ENCODE data around the gene FLRT2. TPM values are rescaled to one million over a fixed set of nuclear protein-coding genes. Genes with fewer than 3 reads are reported as not detected.

Gene FLRT2
- polyA plus RNA-seq, 1 donor from 2014 or later = not detected

- H3K4me1 Mint-ChIP-seq = no peaks in the 10 kb centered on the region
- peaks cover 8 to 19% (median 10%) of the 10 kb centered on the region in 3 donors for H3K9me3 Mint-ChIP-seq
- peaks cover 2% of the 10 kb centered on the region for H3K36me3 Mint-ChIP-seq
- H3K4me3 Mint-ChIP-seq = no peak overlapping the region
- H3K27me3 Mint-ChIP-seq = no peaks in the 10 kb centered on the region
- H3K27ac Mint-ChIP-seq = no peak overlapping the region
Observed at GRCh38 chr14:85565862-85566296, 35.9 kb downstream of the FLRT2 start.

- no peak overlapping the region for H3K27ac Mint-ChIP-seq
- H3K4me1 Mint-ChIP-seq = no peaks in the 10 kb centered on the region
- no peaks in the 10 kb centered on the region for H3K27me3 Mint-ChIP-seq
- peaks cover 6 to 16% (median 10%) of the 10 kb centered on the region in 3 donors for H3K9me3 Mint-ChIP-seq
- no peak overlapping the region for H3K4me3 Mint-ChIP-seq
- peaks cover 2% of the 10 kb centered on the region for H3K36me3 Mint-ChIP-seq
Observed at GRCh38 chr14:85566603-85567002, 36.7 kb downstream of the FLRT2 start.

- H3K4me3 Mint-ChIP-seq = no peak overlapping the region
Observed at GRCh38 chr14:85572011-85572410, 42.1 kb downstream of the FLRT2 start.

GRCh38 chr14:85572845-85573244, 42.9 kb downstream of the FLRT2 start:
- Mint-ChIP-seq H3K4me3 (no peak overlapping the region), H3K9me3 (peaks cover 3 to 7% (median 5%) of the 10 kb centered on the region in 3 donors), H3K27me3 (no peaks in the 10 kb centered on the region), H3K27ac (no peak overlapping the region), H3K36me3 (peaks cover 2% of the 10 kb centered on the region), H3K4me1 (no peaks in the 10 kb centered on the region)

More at GRCh38 chr14:85572011-85572410, 42.1 kb downstream of the FLRT2 start:
- Mint-ChIP-seq H3K36me3 (peaks cover 2% of the 10 kb centered on the region), H3K27me3 (no peaks in the 10 kb centered on the region), H3K4me1 (no peaks in the 10 kb centered on the region), H3K9me3 (peaks cover 3 to 7% (median 5%) of the 10 kb centered on the region in 3 donors), H3K27ac (no peak overlapping the region)

GRCh38 chr14:85573406-85573805, 43.5 kb downstream of the FLRT2 start:
- H3K27me3 Mint-ChIP-seq = no peaks in the 10 kb centered on the region
- H3K4me3 Mint-ChIP-seq = no peak overlapping the region
- H3K36me3 Mint-ChIP-seq = peaks cover 2% of the 10 kb centered on the region
- no peak overlapping the region for H3K27ac Mint-ChIP-seq
- no peaks in the 10 kb centered on the region for H3K4me1 Mint-ChIP-seq
- H3K9me3 Mint-ChIP-seq = peaks cover 4 to 7% (median 5%) of the 10 kb centered on the region in 3 donors

GRCh38 chr14:85574853-85575616, 45.1 kb downstream of the FLRT2 start:
- Mint-ChIP-seq H3K4me1 (no peaks in the 10 kb centered on the region), H3K9me3 (peaks cover 1 to 3% (median 2%) of the 10 kb centered on the region in 3 donors), H3K27ac (no peak overlapping the region), H3K4me3 (no peak overlapping the region), H3K36me3 (no peaks in the 10 kb centered on the region), H3K27me3 (no peaks in the 10 kb centered on the region)

GRCh38 chr14:85575617-85575898, 45.6 kb downstream of the FLRT2 start:
- Mint-ChIP-seq H3K9me3 (peaks cover 1 to 3% (median 2%) of the 10 kb centered on the region in 3 donors), H3K27ac (no peak overlapping the region), H3K4me3 (no peak overlapping the region), H3K27me3 (no peaks in the 10 kb centered on the region), H3K4me1 (no peaks in the 10 kb centered on the region), H3K36me3 (no peaks in the 10 kb centered on the region)

- Mint-ChIP-seq H3K27ac (no peak overlapping the region), H3K4me1 (no peaks in the 10 kb centered on the region), H3K9me3 (peaks cover 0 to 8% (median 1%) of the 10 kb centered on the region in 3 donors), H3K36me3 (no peaks in the 10 kb centered on the region), H3K4me3 (no peak overlapping the region), H3K27me3 (no peaks in the 10 kb centered on the region)
Observed at GRCh38 chr14:85576218-85576617, 46.3 kb downstream of the FLRT2 start.

GRCh38 chr14:85576848-85577542, 47.1 kb downstream of the FLRT2 start:
- peaks cover 0 to 8% (median 1%) of the 10 kb centered on the region in 3 donors for H3K9me3 Mint-ChIP-seq
- no peak overlapping the region for H3K4me3 Mint-ChIP-seq
- no peaks in the 10 kb centered on the region for H3K36me3 Mint-ChIP-seq
- H3K27me3 Mint-ChIP-seq = no peaks in the 10 kb centered on the region
- H3K27ac Mint-ChIP-seq = no peak overlapping the region
- H3K4me1 Mint-ChIP-seq = no peaks in the 10 kb centered on the region

GRCh38 chr14:85577543-85578114, 47.7 kb downstream of the FLRT2 start:
- Mint-ChIP-seq H3K9me3 (peaks cover 0 to 8% (median 1%) of the 10 kb centered on the region in 3 donors), H3K27ac (no peak overlapping the region), H3K4me1 (no peaks in the 10 kb centered on the region), H3K27me3 (no peaks in the 10 kb centered on the region), H3K4me3 (no peak overlapping the region), H3K36me3 (no peaks in the 10 kb centered on the region)

GRCh38 chr14:85578357-85578756, 48.4 kb downstream of the FLRT2 start:
- Mint-ChIP-seq H3K4me3 (no peak overlapping the region), H3K27me3 (no peaks in the 10 kb centered on the region), H3K27ac (no peak overlapping the region), H3K36me3 (no peaks in the 10 kb centered on the region), H3K4me1 (no peaks in the 10 kb centered on the region), H3K9me3 (peaks cover 0 to 8% (median 1%) of the 10 kb centered on the region in 3 donors)

- Mint-ChIP-seq H3K27me3 (no peaks in the 10 kb centered on the region), H3K4me3 (no peak overlapping the region), H3K4me1 (no peaks in the 10 kb centered on the region), H3K9me3 (peaks cover 0 to 8% (median 1%) of the 10 kb centered on the region in 3 donors), H3K27ac (no peak overlapping the region), H3K36me3 (no peaks in the 10 kb centered on the region)
Observed at GRCh38 chr14:85578930-85579329, 49.0 kb downstream of the FLRT2 start.

GRCh38 chr14:85579942-85580341, 50.0 kb downstream of the FLRT2 start:
- H3K27ac Mint-ChIP-seq = no peak overlapping the region
- H3K36me3 Mint-ChIP-seq = no peaks in the 10 kb centered on the region
- H3K9me3 Mint-ChIP-seq = peaks cover 0 to 8% (median 1%) of the 10 kb centered on the region in 3 donors
- no peaks in the 10 kb centered on the region for H3K27me3 Mint-ChIP-seq
- no peak overlapping the region for H3K4me3 Mint-ChIP-seq
- H3K4me1 Mint-ChIP-seq = no peaks in the 10 kb centered on the region

- Mint-ChIP-seq H3K27me3 (no peaks in the 10 kb centered on the region), H3K9me3 (peaks cover 0 to 8% (median 1%) of the 10 kb centered on the region in 3 donors), H3K36me3 (no peaks in the 10 kb centered on the region), H3K4me1 (no peaks in the 10 kb centered on the region), H3K4me3 (no peak overlapping the region), H3K27ac (no peak overlapping the region)
Observed at GRCh38 chr14:85580536-85581140, 50.7 kb downstream of the FLRT2 start.

GRCh38 chr14:85581691-85582090, 51.7 kb downstream of the FLRT2 start:
- Mint-ChIP-seq H3K27me3 (no peaks in the 10 kb centered on the region), H3K9me3 (peaks cover 0 to 8% (median 0%) of the 10 kb centered on the region in 3 donors), H3K36me3 (no peaks in the 10 kb centered on the region), H3K4me3 (no peak overlapping the region), H3K27ac (no peak overlapping the region), H3K4me1 (no peaks in the 10 kb centered on the region)

Measured in IgD-negative memory B cell (primary cell).